GM12801 (cell line): ENCODE measurements around the gene ST3GAL3.

Experiments used
- TF ChIP-seq, protein P1 (sequence below): IDR thresholded peaks from one replicate; pipeline ENCODE4 v1.5.1; 2011; ENCODE audit warnings: control low read depth; ENCODE audit not compliant: insufficient read length; ENCODE audit errors: extremely low read depth

Gene ST3GAL3

DNA sequence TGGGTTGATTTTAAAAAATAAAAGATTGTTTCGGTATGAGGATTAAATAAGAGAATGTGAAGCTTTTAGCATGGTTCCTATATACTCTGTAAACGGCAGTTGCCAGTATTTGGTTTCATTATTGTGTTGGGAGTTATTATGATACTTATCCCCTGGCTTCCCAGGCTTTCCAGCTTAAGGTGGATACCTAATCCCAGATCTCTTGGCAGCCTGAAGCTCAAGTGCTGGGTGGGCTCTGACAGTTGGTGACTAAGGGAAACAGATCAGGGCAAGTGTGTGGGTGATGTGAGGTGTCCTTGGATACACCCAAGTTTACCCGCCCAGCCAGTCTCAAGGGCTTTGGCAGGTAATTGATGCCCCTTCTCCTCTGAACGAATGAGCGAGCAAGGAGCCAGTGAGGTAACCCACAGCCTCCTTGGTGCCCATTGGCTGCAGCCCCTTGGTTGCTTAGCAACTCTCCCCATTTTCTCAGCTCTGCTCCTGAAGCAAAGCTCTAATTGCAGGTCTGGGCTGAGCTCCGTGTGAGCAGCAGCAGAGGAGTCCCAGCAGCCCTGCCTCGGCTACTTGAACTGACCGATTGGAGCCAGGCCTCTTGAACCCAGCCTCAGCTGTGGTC, 245.5 kb downstream of the ST3GAL3 start:
- TF ChIP-seq, protein P1, sequence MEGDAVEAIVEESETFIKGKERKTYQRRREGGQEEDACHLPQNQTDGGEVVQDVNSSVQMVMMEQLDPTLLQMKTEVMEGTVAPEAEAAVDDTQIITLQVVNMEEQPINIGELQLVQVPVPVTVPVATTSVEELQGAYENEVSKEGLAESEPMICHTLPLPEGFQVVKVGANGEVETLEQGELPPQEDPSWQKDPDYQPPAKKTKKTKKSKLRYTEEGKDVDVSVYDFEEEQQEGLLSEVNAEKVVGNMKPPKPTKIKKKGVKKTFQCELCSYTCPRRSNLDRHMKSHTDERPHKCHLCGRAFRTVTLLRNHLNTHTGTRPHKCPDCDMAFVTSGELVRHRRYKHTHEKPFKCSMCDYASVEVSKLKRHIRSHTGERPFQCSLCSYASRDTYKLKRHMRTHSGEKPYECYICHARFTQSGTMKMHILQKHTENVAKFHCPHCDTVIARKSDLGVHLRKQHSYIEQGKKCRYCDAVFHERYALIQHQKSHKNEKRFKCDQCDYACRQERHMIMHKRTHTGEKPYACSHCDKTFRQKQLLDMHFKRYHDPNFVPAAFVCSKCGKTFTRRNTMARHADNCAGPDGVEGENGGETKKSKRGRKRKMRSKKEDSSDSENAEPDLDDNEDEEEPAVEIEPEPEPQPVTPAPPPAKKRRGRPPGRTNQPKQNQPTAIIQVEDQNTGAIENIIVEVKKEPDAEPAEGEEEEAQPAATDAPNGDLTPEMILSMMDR, result no peak

DNA sequence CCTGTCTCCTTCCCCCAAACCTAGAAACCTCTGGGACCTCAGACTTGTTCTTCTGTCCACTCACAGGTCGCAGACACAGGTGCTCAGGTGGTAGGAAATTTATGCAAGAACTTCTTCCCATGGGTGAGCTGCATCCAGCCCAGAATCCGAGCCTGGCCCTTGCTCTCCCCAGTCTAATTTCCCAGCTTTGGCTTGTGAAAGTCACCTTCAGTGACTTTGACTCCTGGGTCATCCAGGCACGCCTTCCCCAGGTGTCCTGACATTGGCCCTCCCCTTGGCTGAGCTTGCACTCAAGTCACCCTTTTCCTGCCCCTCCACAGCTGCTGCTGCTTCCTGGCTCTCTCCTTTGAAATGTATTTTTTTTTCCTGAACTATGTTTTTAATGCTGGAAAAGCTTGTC, 246.0 kb downstream of the ST3GAL3 start:
- TF ChIP-seq, protein P1, result no peak

DNA sequence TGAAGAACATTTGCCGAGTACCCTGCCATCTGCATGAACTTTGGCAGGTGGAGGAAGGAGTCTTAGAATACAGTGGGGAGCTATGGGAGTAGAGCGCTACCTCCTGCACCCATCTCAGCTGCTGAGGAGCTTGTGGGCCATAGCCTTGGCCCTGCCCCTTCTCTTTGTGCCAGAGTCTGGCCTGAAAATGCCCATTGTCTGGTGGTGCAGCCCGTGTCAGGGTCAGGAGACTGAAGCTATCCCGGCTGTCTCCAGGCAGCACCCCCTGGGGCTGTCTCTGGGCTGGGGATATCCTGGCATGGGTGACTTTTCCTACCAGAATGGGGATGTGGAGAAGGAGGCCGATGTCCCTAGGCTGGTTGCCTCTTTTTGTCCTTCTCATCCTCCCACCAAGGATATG, 246.7 kb downstream of the ST3GAL3 start:
- TF ChIP-seq, protein P1, result no peak

DNA sequence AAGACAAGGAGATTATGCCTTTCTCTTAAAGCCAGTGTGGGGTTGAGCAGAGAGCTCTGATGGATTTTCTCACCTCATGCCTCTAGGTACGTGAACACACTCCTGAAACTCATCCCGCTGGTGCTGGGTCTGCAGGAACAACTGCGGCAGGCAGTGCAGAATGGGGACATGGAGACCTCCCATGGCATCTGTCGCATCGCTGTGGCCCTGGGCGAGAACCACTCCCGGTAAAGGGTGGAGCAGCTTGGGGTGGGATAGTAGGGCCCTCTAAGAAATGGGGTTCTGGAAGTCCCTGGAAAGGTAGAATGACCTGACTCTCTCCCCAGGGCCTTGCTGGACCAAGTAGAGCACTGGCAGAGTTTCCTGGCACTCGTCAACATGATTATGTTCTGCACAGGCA, 248.9 kb downstream of the ST3GAL3 start:
- TF ChIP-seq, protein P1, result no peak

DNA sequence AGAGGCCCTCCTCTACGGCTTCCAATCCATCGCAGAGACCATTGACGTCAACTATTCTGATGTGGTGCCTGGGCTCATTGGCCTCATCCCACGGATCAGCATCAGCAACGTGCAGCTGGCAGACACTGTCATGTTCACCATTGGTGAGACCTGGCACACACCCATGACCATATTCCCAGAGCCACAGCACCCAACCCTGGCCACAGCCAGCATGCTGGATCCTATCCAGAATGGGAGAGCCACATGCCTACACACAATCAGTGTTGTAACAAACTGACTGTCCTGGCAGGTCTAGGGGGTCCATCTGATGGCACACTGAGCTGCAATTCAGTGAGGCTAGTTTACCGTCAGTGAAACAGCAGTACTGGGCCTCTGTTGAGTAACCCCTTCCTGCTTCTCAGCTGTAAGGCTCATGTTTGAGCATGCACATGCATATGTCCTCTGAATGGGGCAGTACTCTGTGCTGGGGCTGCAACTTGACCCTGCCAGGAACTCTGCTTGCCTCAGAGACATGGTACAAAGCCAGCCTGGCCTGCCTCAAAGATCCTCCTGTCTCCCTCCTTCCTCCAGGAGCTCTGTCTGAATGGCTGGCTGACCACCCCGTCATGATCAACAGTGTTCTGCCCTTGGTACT, 250.2 kb downstream of the ST3GAL3 start:
- TF ChIP-seq, protein P1, result no peak

DNA sequence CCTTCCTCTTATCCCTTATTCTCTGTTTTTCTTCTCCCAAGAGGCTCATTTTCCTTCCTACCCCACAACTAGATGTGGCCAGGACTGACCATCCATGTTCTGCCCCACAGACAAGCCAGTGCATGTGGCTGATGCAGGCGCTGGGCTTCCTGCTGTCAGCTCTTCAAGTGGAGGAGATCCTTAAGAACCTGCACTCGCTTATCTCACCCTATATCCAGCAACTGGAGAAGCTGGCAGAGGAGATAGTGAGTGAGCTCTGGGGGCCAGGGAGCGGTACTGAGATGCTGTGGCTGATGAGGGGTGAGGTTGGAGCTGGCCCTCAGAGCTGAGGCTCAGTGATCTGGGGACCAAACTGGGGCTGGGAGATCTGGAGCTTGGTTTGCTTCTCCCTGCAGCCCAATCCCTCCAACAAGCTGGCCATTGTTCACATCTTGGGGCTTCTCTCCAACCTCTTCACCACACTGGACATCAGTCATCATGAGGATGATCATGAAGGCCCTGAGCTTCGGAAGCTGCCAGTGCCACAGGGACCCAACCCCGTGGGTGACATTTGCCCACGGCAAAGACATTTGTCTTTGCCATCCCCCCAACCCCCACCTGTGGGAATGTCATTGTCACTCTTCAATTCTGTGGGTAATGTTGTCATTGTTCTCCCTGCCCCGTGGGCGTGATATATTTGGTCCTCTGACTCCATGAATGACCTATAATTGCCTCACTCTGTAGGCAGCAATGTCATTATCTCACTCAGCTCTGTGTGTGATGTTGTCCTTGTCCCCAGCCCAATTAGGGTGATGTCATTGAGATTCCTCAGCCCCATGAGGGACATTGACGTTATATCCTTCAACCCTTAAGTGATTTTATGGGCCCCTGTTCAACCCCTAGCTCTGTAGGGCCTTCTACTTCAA, 251.3 kb downstream of the ST3GAL3 start:
- TF ChIP-seq, protein P1, result no peak

DNA sequence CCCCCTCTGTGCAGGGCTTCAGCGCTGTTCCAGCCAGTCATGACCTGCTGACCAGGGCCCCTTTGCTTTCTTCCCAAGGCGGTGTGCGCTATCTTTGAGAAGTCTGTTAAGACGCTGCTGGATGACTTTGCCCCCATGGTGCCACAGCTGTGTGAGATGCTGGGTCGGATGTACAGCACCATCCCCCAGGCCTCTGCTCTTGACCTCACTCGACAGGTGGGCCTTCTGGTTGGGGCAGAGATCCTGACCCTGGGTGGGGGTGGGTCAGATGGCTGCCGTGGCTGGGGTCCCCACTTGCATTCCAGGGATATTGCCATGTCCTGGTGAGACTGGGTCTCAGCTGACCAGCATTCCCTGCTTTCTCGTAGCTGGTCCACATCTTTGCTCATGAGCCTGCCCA, 253.5 kb downstream of the ST3GAL3 start:
- TF ChIP-seq, protein P1, result no peak
